Measurements from ENCODE around the gene MYL12B. TPM values are rescaled to one million over a fixed set of nuclear protein-coding genes. Genes with fewer than 3 reads are reported as not detected.

The MYL12B gene
- total RNA-seq, 1 experiment from 2014 or later = 229 TPM

GRCh38 chr18:3235846-3236245 lies 26.1 kb upstream of the MYL12B start:
- no peak overlapping the region for H3K4me3 Mint-ChIP-seq (ENCODE audit: unreplicated experiment)
- no peaks in the 10 kb centered on the region for H3K27me3 Mint-ChIP-seq (ENCODE audit: insufficient read depth, unreplicated experiment)
- intact Hi-C loops (cut with micrococcal nuclease) = no loop called here
- no peak overlapping the region for H3K27ac Mint-ChIP-seq (ENCODE audit: low read depth, unreplicated experiment)
- DNase-seq (ENCODE audit: unreplicated experiment) = no peak
- no peaks in the 10 kb centered on the region for H3K9me3 Mint-ChIP-seq (ENCODE audit: unreplicated experiment)
- peaks cover 7% of the 10 kb centered on the region for H3K36me3 Mint-ChIP-seq (ENCODE audit: insufficient read depth, unreplicated experiment)
- no TSS peak for BruUV-seq (replicated peaks)
- peaks cover 9% of the 10 kb centered on the region for H3K4me1 Mint-ChIP-seq (ENCODE audit: insufficient read depth, unreplicated experiment)
- POLR2A ChIA-PET = interaction anchor here (0.7 to 2.6 kb wide), 2 partner anchors 10 to 14 kb away, joined by 3 to 6 read pairs; no protein-coding TSS in a partner anchor
- no peak for TF ChIP-seq CTCF (IDR thresholded peaks at IDR 0.05; ENCODE audit: unreplicated experiment)
- CTCF ChIA-PET = interaction anchor here (0.7 kb wide), 1 partner anchor 75 kb away, joined by 3 read pairs; no protein-coding TSS in a partner anchor

GRCh38 chr18:3236470-3236869 lies 25.5 kb upstream of the MYL12B start:
- CTCF ChIA-PET = interaction anchor here (0.6 to 2.2 kb wide), 2 partner anchors 211 to 303 kb away, joined by 3 to 6 read pairs; no protein-coding TSS in a partner anchor
- no TSS peak for BruUV-seq (replicated peaks)
- peaks cover 9% of the 10 kb centered on the region for H3K4me1 Mint-ChIP-seq (ENCODE audit: insufficient read depth, unreplicated experiment)
- H3K36me3 Mint-ChIP-seq (ENCODE audit: insufficient read depth, unreplicated experiment) = peaks cover 7% of the 10 kb centered on the region
- H3K9me3 Mint-ChIP-seq (ENCODE audit: unreplicated experiment) = no peaks in the 10 kb centered on the region
- no peak for DNase-seq (ENCODE audit: unreplicated experiment)
- POLR2A ChIA-PET = interaction anchor here (0.5 to 0.6 kb wide), 2 partner anchors 11 to 328 kb away, joined by 3 to 4 read pairs; no protein-coding TSS in a partner anchor
- intact Hi-C loops (cut with micrococcal nuclease) = no loop called here
- no peak overlapping the region for H3K27ac Mint-ChIP-seq (ENCODE audit: low read depth, unreplicated experiment)
- no peaks in the 10 kb centered on the region for H3K27me3 Mint-ChIP-seq (ENCODE audit: insufficient read depth, unreplicated experiment)
- TF ChIP-seq CTCF (IDR thresholded peaks at IDR 0.05; ENCODE audit: unreplicated experiment) = no peak
- no peak overlapping the region for H3K4me3 Mint-ChIP-seq (ENCODE audit: unreplicated experiment)

GRCh38 chr18:3238742-3239141 lies 23.2 kb upstream of the MYL12B start:
- CTCF ChIA-PET = interaction anchor here (0.6 kb wide), 2 partner anchors 43 to 160 kb away, joined by 3 to 4 read pairs; no protein-coding TSS in a partner anchor
- DNase-seq (ENCODE audit: unreplicated experiment) = no peak
- intact Hi-C loops (cut with micrococcal nuclease) = no loop called here
- POLR2A ChIA-PET = interaction anchor here (1.2 kb wide), 1 partner anchor 9 kb away, joined by 5 read pairs; no protein-coding TSS in a partner anchor
- TF ChIP-seq CTCF (IDR thresholded peaks at IDR 0.05; ENCODE audit: unreplicated experiment) = no peak
- H3K9me3 Mint-ChIP-seq (ENCODE audit: unreplicated experiment) = no peaks in the 10 kb centered on the region
- no peaks in the 10 kb centered on the region for H3K27me3 Mint-ChIP-seq (ENCODE audit: insufficient read depth, unreplicated experiment)
- BruUV-seq (replicated peaks) = no TSS peak
- H3K4me3 Mint-ChIP-seq (ENCODE audit: unreplicated experiment) = no peak overlapping the region
- peaks cover 9% of the 10 kb centered on the region for H3K4me1 Mint-ChIP-seq (ENCODE audit: insufficient read depth, unreplicated experiment)
- no peak overlapping the region for H3K27ac Mint-ChIP-seq (ENCODE audit: low read depth, unreplicated experiment)
- H3K36me3 Mint-ChIP-seq (ENCODE audit: insufficient read depth, unreplicated experiment) = peaks cover 7% of the 10 kb centered on the region

- Mint-ChIP-seq H3K27ac (ENCODE audit: low read depth, unreplicated experiment) (peak overlapping the region; percentile 100), H3K9me3 (ENCODE audit: unreplicated experiment) (no peaks in the 10 kb centered on the region), H3K4me3 (ENCODE audit: unreplicated experiment) (peak overlapping the region; percentile 86), H3K36me3 (ENCODE audit: insufficient read depth, unreplicated experiment) (peaks cover 20% of the 10 kb centered on the region), H3K4me1 (ENCODE audit: insufficient read depth, unreplicated experiment) (peaks cover 16% of the 10 kb centered on the region), H3K27me3 (ENCODE audit: insufficient read depth, unreplicated experiment) (no peaks in the 10 kb centered on the region)
- ChIA-PET CTCF (interaction anchor here (0.6 to 6.5 kb wide), 25 partner anchors 11 to 346 kb away, joined by 3 to 103 read pairs (median 5); partner anchors contain the start of gene MYOM1), POLR2A (interaction anchor here (0.6 to 9.0 kb wide), 16 partner anchors 10 to 481 kb away, joined by 3 to 168 read pairs (median 6); partner anchors contain the start of gene LPIN2)
- BruUV-seq (replicated peaks) = no TSS peak
- TF ChIP-seq CTCF (IDR thresholded peaks at IDR 0.05; ENCODE audit: unreplicated experiment) = no peak
- DNase-seq (ENCODE audit: unreplicated experiment) = no peak
- intact Hi-C loops (cut with micrococcal nuclease) = loop anchor here (5.0 kb wide), 2 partner anchors 298 to 478 kb away; no protein-coding TSS in a partner anchor
These were observed 16.8 kb upstream of the MYL12B start for GRCh38 chr18:3245185-3245564.

All from MCF 10A (cell line).